Measurements from ENCODE around the gene GPR35.

- TF ChIP-seq CTCF (IDR thresholded peaks at IDR 0.05) (no peak), POLR2A (IDR thresholded peaks at IDR 0.05) (no peak)
Measured at GRCh38 chr2:240579071-240579762, 46.1 kb upstream of the GPR35 start.
